Renal cortex interstitium (tissue), 11 donors: ENCODE measurements around the gene MROH7. TPM values are rescaled to one million over a fixed set of nuclear protein-coding genes. Genes with fewer than 3 reads are reported as not detected.
A peak's percentile ranks its signal among the peaks of the same experiment; 100 is the strongest.

Experiments
- DNase-seq, 11 donors: peaks; one replicate each; pipeline ENCODE4 v3.0.0-alpha.2; 2013; ENCODE audit warnings: low read depth in 9 of 11, low spot score in 4 of 11; ENCODE audit errors: extremely low read depth in 1 of 11
- polyA plus RNA-seq, 3 donors: library from polyadenylated mRNA; unstranded; fragments of 120-200 nt; gene quantifications; one replicate each; pipeline ENCODE4 v1.2.1, GENCODE V29; 2013; ENCODE audit not compliant: insufficient read length in 3 of 3

MROH7 gene
- polyA plus RNA-seq, 3 donors, result 2.4 to 15.3 (median 7.5) TPM

- no peak for DNase-seq
Measured at GRCh38 chr1:54645806-54646676, 4.5 kb downstream of the MROH7 start.

- peak in 7 of 11 donors; percentile 8 to 46 (median 21) for DNase-seq
Measured at GRCh38 chr1:54649130-54649898, 7.7 kb downstream of the MROH7 start.

- DNase-seq, result no peak
Measured at GRCh38 chr1:54649921-54650320, 8.3 kb downstream of the MROH7 start.

GRCh38 chr1:54650417-54650816 lies 8.8 kb downstream of the MROH7 start:
- DNase-seq, result no peak

GRCh38 chr1:54651608-54652007 lies 10.0 kb downstream of the MROH7 start:
- no peak for DNase-seq

GRCh38 chr1:54652168-54652567 lies 10.6 kb downstream of the MROH7 start:
- no peak for DNase-seq

GRCh38 chr1:54653036-54653435 lies 11.4 kb downstream of the MROH7 start:
- no peak for DNase-seq

- DNase-seq, result no peak
Measured at GRCh38 chr1:54658164-54658913, 16.8 kb downstream of the MROH7 start.

- DNase-seq, result no peak
Measured at GRCh38 chr1:54663725-54664124, 22.1 kb downstream of the MROH7 start.

- DNase-seq, result no peak
Measured at GRCh38 chr1:54664364-54664763, 22.8 kb downstream of the MROH7 start.

- DNase-seq, result no peak
Measured at GRCh38 chr1:54665852-54666251, 24.3 kb downstream of the MROH7 start.

GRCh38 chr1:54666333-54666732 lies 24.7 kb downstream of the MROH7 start:
- DNase-seq, result no peak

GRCh38 chr1:54667797-54668196 lies 26.2 kb downstream of the MROH7 start:
- no peak for DNase-seq

- no peak for DNase-seq
Measured at GRCh38 chr1:54668567-54668966, 27.0 kb downstream of the MROH7 start.

- DNase-seq, result no peak
Measured at GRCh38 chr1:54671985-54672608, 30.5 kb downstream of the MROH7 start.

GRCh38 chr1:54678776-54679643 lies 37.4 kb downstream of the MROH7 start:
- no peak for DNase-seq

GRCh38 chr1:54679706-54680105 lies 38.1 kb downstream of the MROH7 start:
- DNase-seq, result no peak

GRCh38 chr1:54680387-54680786 lies 38.8 kb downstream of the MROH7 start:
- no peak for DNase-seq
